Activated T-cell treated with anti-CD3 and anti-CD28 coated beads for 4 hours (primary cell): ENCODE data around the gene AP1AR.

Experiments
- DNase-seq: peaks from one replicate; pipeline ENCODE4 v3.0.0-alpha.2; 2020

Gene AP1AR

GRCh38 chr4:112225157-112225556, 6.4 kb upstream of the AP1AR start:
- DNase-seq, result no peak

GRCh38 chr4:112230879-112231778, 458 bp upstream of the AP1AR start:
- DNase-seq, result peak; percentile 95

- peak; percentile 55 for DNase-seq
Observed at GRCh38 chr4:112234952-112235609, 3.5 kb downstream of the AP1AR start.

GRCh38 chr4:112236040-112236439, 4.5 kb downstream of the AP1AR start:
- DNase-seq, result no peak

GRCh38 chr4:112238833-112239232, 7.2 kb downstream of the AP1AR start:
- DNase-seq, result no peak

GRCh38 chr4:112245383-112245782, 13.8 kb downstream of the AP1AR start:
- DNase-seq, result no peak

- DNase-seq, result no peak
Observed at GRCh38 chr4:112247021-112247420, 15.4 kb downstream of the AP1AR start.

- no peak for DNase-seq
Observed at GRCh38 chr4:112251019-112251643, 19.5 kb downstream of the AP1AR start.

- no peak for DNase-seq
Observed at GRCh38 chr4:112252234-112252633, 20.6 kb downstream of the AP1AR start.

- no peak for DNase-seq
Observed at GRCh38 chr4:112253382-112254000, 21.9 kb downstream of the AP1AR start.

GRCh38 chr4:112257098-112257497, 25.5 kb downstream of the AP1AR start:
- DNase-seq, result no peak

GRCh38 chr4:112266823-112267222, 35.2 kb downstream of the AP1AR start:
- no peak for DNase-seq

- DNase-seq, result no peak
Observed at GRCh38 chr4:112270051-112270450, 38.5 kb downstream of the AP1AR start.

- no peak for DNase-seq
Observed at GRCh38 chr4:112270640-112271421, 39.2 kb downstream of the AP1AR start.

GRCh38 chr4:112272292-112272691, 40.7 kb downstream of the AP1AR start:
- DNase-seq, result no peak

- DNase-seq, result no peak
Observed at GRCh38 chr4:112274959-112275358, 43.4 kb downstream of the AP1AR start.

GRCh38 chr4:112276113-112276512, 44.5 kb downstream of the AP1AR start:
- DNase-seq, result no peak

- DNase-seq, result no peak
Observed at GRCh38 chr4:112277220-112277619, 45.6 kb downstream of the AP1AR start.

GRCh38 chr4:112277705-112278448, 46.3 kb downstream of the AP1AR start:
- DNase-seq, result no peak

GRCh38 chr4:112279025-112279881, 47.7 kb downstream of the AP1AR start:
- DNase-seq, result no peak

GRCh38 chr4:112279882-112280315, 48.3 kb downstream of the AP1AR start:
- no peak for DNase-seq
